Urinary bladder (tissue), 4 donors: Measurements from ENCODE around the gene SNX33. TPM values are rescaled to one million over a fixed set of nuclear protein-coding genes. Genes with fewer than 3 reads are reported as not detected.
"Not testable (repeated sequence)": the region's sequence is repeated elsewhere in the genome, so short reads cannot be mapped to it uniquely, and the experiment has no call there.

Experiments
- DNase-seq: peaks from one replicate; pipeline ENCODE4 v3.0.0-alpha.2; 2015; ENCODE audit errors: extremely low spot score
- H3K27ac ChIP-seq: one replicate; pipeline ENCODE4 v1.5.1; 2013; ENCODE audit warnings: low read depth, mild to moderate bottlenecking, moderate library complexity
- H3K36me3 ChIP-seq: one replicate; pipeline ENCODE4 v1.6.1; 2013; ENCODE audit warnings: mild to moderate bottlenecking, moderate library complexity; ENCODE audit not compliant: insufficient read depth
- H3K4me1 ChIP-seq: one replicate; pipeline ENCODE4 v1.6.1; 2013; ENCODE audit warnings: mild to moderate bottlenecking, moderate library complexity; ENCODE audit not compliant: insufficient read depth
- H3K4me3 ChIP-seq: one replicate; pipeline ENCODE4 v1.5.1; 2013; ENCODE audit warnings: low read depth, low read length
- WGBS: extraction: QIAGEN DNeasy Blood & Tissue Kit; methylation state at CpG from one replicate; pipeline ENCODE4 v1.1.7; 2013; 5-methylcytosine and 5-hydroxymethylcytosine counted together
- polyA plus RNA-seq: library from polyadenylated mRNA; stranded (reverse); fragments of 200-250 nt; gene quantifications from one replicate; pipeline ENCODE4 v1.2.3, GENCODE V29; 2013
- total RNA-seq: library from RNA; depleted of rRNA; stranded (reverse); fragments of >200 nt; gene quantifications from one replicate; pipeline ENCODE4 v1.2.3, GENCODE V29; 2014
- donor health status: healthy with polysubstance abuse.
- donor health status: healthy.

SNX33 gene
- total and polyA plus RNA-seq, 2 donors, result 11.1 to 25.8 TPM

- not testable (repeated sequence) for H3K27ac ChIP-seq, H3K4me3 ChIP-seq, H3K4me1 ChIP-seq, H3K36me3 ChIP-seq, DNase-seq
- WGBS, result 74% methylated on average over 4 of the region's 4 CpGs
These were observed 44.6 kb downstream of the SNX33 start for GRCh38 chr15:75692311-75692710.

GRCh38 chr15:75693028-75693427, 45.3 kb downstream of the SNX33 start:
- not testable (repeated sequence) for H3K4me1 ChIP-seq, H3K36me3 ChIP-seq, H3K27ac ChIP-seq, DNase-seq, H3K4me3 ChIP-seq
- WGBS, result 65% methylated on average over 11 of the region's 15 CpGs

- Histone ChIP-seq H3K4me1 (no peaks in the 10 kb centered on the region), H3K27ac (peak overlapping the region; percentile 51), H3K36me3 (no peaks in the 10 kb centered on the region), H3K4me3 (no peak overlapping the region)
- DNase-seq, result no peak
- 26% methylated on average over 14 of the region's 14 CpGs for WGBS
These were observed 46.0 kb downstream of the SNX33 start for GRCh38 chr15:75693501-75694240.

- H3K27ac ChIP-seq, result peak overlapping the region; percentile 51
- H3K36me3 ChIP-seq, result no peaks in the 10 kb centered on the region
- 17% methylated on average over 20 of the region's 20 CpGs for WGBS
- H3K4me3 ChIP-seq, result no peak overlapping the region
- no peak for DNase-seq
- H3K4me1 ChIP-seq, result no peaks in the 10 kb centered on the region
These were observed 46.8 kb downstream of the SNX33 start for GRCh38 chr15:75694241-75695182.

GRCh38 chr15:75695220-75695619, 47.5 kb downstream of the SNX33 start:
- DNase-seq, result no peak
- Histone ChIP-seq H3K4me1 (no peaks in the 10 kb centered on the region), H3K4me3 (no peak overlapping the region), H3K27ac (no peak overlapping the region), H3K36me3 (no peaks in the 10 kb centered on the region)
- 50% methylated on average over 6 of the region's 6 CpGs for WGBS

GRCh38 chr15:75695634-75696310, 48.1 kb downstream of the SNX33 start:
- H3K4me3 ChIP-seq, result no peak overlapping the region
- no peaks in the 10 kb centered on the region for H3K4me1 ChIP-seq
- WGBS, result 65% methylated on average over 7 of the region's 7 CpGs
- DNase-seq, result no peak
- no peak overlapping the region for H3K27ac ChIP-seq
- no peaks in the 10 kb centered on the region for H3K36me3 ChIP-seq

GRCh38 chr15:75696311-75696720, 48.6 kb downstream of the SNX33 start:
- no peaks in the 10 kb centered on the region for H3K36me3 ChIP-seq
- H3K4me3 ChIP-seq, result no peak overlapping the region
- no peak for DNase-seq
- WGBS, result 70% methylated on average over 14 of the region's 14 CpGs
- H3K27ac ChIP-seq, result no peak overlapping the region
- no peaks in the 10 kb centered on the region for H3K4me1 ChIP-seq

GRCh38 chr15:75696854-75697259, 49.1 kb downstream of the SNX33 start:
- 53% methylated on average over 11 of the region's 11 CpGs for WGBS
- Histone ChIP-seq H3K36me3 (no peaks in the 10 kb centered on the region), H3K4me1 (no peaks in the 10 kb centered on the region), H3K4me3 (no peak overlapping the region), H3K27ac (peak overlapping the region; percentile 18)
- DNase-seq, result no peak

GRCh38 chr15:75697523-75697922, 49.8 kb downstream of the SNX33 start:
- WGBS, result 47% methylated on average over 7 of the region's 7 CpGs
- peak overlapping the region; percentile 30 for H3K27ac ChIP-seq
- H3K4me3 ChIP-seq, result no peak overlapping the region
- H3K36me3 ChIP-seq, result no peaks in the 10 kb centered on the region
- no peak for DNase-seq
- H3K4me1 ChIP-seq, result no peaks in the 10 kb centered on the region

GRCh38 chr15:75697974-75698747, 50.4 kb downstream of the SNX33 start:
- not testable (repeated sequence) for DNase-seq, H3K4me3 ChIP-seq, H3K36me3 ChIP-seq, H3K27ac ChIP-seq, H3K4me1 ChIP-seq
- WGBS, result 58% methylated on average over 21 of the region's 21 CpGs

GRCh38 chr15:75699517-75699916, 51.8 kb downstream of the SNX33 start:
- not testable (repeated sequence) for DNase-seq, H3K36me3 ChIP-seq, H3K4me1 ChIP-seq, H3K4me3 ChIP-seq
- peak overlapping the region; percentile 18 for H3K27ac ChIP-seq
- 54% methylated on average over 7 of the region's 7 CpGs for WGBS

- H3K27ac ChIP-seq, result peak overlapping the region; percentile 45
- DNase-seq, H3K36me3 ChIP-seq, H3K4me3 ChIP-seq, H3K4me1 ChIP-seq: not testable (repeated sequence)
- WGBS, result 6% methylated on average over 14 of the region's 17 CpGs
These were observed 52.5 kb downstream of the SNX33 start for GRCh38 chr15:75699961-75700874.
